C4-2B (cell line): ENCODE results near the gene CYP27C1.
"Not testable (repeated sequence)": the region's sequence is repeated elsewhere in the genome, so short reads cannot be mapped to it uniquely, and the experiment has no call there.

Experiments used
- H3K27ac ChIP-seq: fragments of 450-650 bp; 2 replicates; pipeline ENCODE4 v1.5.1; 2017
- ZFX ChIP-seq: fragments of 450-650 bp; IDR thresholded peaks from 2 replicates; pipeline ENCODE4 v1.6.1; 2017
- TF ChIP-seq, protein P1 (sequence below): fragments of 450-650 bp; conservative IDR thresholded peaks from 2 replicates; pipeline ENCODE4 v1.5.1; 2017; ENCODE audit warnings: mild to moderate bottlenecking

The CYP27C1 gene

DNA sequence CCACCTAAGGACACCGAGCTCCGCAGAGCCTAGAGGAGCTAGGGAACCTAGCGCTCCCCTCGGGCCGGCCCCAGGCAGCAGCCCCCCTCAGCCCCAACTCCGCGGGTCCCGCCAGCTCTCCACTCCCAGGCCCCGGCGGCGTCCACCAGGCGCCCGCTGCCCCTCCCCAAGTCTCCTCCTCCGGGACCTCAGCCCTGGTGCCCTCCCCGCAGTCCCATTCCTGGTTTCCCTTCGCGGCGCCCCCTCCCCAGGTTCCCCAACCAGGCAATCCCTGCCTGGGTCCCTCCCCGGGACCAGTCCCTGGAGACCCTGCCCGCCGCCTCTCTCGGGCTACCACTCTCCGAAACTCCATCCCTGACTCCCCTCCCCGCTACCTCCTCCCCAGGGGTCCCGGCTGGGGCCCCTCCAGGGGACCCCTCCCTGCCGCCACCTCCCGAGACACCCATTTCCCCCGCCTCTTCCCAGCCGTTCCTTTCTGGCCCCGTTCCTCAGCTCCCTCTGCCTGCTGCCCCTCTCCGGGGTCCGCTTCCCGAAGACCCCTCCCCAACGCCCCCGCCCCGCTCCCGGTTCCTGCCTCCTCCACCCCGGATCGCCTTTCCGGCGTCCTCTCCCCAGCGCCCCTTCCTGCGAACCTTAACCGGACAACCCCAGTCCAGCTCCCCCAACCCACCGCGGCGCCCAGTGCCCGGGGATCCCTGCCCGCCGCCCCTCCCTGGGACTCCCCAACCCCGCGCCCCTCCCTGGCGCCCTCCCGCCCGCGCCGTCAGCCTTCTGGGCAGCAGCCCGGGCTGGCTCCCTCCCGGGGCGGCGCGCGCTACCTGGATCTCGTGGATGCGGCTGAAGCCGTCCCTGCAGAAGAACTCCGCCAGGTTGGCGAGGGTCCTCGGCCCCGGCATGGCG is 678 bp downstream of the CYP27C1 start:
- TF ChIP-seq, protein P1, sequence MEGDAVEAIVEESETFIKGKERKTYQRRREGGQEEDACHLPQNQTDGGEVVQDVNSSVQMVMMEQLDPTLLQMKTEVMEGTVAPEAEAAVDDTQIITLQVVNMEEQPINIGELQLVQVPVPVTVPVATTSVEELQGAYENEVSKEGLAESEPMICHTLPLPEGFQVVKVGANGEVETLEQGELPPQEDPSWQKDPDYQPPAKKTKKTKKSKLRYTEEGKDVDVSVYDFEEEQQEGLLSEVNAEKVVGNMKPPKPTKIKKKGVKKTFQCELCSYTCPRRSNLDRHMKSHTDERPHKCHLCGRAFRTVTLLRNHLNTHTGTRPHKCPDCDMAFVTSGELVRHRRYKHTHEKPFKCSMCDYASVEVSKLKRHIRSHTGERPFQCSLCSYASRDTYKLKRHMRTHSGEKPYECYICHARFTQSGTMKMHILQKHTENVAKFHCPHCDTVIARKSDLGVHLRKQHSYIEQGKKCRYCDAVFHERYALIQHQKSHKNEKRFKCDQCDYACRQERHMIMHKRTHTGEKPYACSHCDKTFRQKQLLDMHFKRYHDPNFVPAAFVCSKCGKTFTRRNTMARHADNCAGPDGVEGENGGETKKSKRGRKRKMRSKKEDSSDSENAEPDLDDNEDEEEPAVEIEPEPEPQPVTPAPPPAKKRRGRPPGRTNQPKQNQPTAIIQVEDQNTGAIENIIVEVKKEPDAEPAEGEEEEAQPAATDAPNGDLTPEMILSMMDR: no peak
- TF ChIP-seq ZFX: no peak
- H3K27ac ChIP-seq: no peak overlapping the region

GRCh38 chr2:127218812-127219170 is 1.3 kb downstream of the CYP27C1 start:
- H3K27ac ChIP-seq: no peak overlapping the region
- TF ChIP-seq, protein P1: no peak
- TF ChIP-seq ZFX: no peak

DNA sequence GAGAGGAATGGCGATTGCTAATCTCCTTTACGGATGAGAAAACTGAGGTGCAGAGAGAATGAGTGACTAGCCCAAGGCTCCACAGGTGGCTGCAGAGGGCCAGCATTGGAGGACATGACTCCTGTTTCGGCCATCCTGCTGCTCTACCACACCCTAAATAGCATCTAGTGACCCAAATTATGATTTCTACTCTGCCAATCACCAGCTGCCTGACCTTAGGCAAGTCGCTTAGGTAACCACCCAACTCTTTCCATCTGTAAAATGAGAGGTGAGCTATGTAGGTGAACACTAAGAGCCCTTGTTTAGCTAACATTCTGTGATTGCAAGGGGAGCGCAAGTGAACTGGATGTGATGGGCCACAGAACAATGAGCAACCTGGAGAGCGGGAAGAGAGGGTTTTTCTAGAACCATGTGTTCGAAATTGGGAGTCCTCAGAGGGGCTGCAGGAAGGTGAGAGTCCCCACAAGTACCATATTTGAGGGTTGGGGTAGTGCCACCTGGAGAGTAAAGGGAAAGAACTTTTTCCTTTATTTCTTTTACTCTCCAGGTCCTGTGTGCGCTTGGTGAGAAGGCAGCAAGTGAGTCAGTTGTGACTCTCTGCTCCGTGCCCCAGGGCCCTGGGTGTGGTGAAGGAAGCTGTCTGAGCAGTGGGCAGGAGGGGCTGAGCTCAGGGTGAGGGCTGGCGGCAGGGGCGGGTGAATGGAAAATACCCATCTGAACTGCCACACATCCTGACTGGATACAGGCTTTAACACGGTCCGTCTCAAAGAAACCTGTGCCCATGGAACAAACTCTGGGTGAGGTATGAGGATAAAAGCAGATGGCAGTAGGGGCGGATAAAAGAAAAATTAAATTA is 2.4 kb downstream of the CYP27C1 start:
- H3K27ac ChIP-seq: no peak overlapping the region
- TF ChIP-seq, protein P1: no peak
- no peak for TF ChIP-seq ZFX

GRCh38 chr2:127216593-127216992 is 3.5 kb downstream of the CYP27C1 start:
- H3K27ac ChIP-seq: no peak overlapping the region
- TF ChIP-seq ZFX: no peak
- TF ChIP-seq, protein P1: no peak

GRCh38 chr2:127216095-127216494 is 4.0 kb downstream of the CYP27C1 start:
- no peak overlapping the region for H3K27ac ChIP-seq
- no peak for TF ChIP-seq ZFX
- TF ChIP-seq, protein P1: no peak

DNA sequence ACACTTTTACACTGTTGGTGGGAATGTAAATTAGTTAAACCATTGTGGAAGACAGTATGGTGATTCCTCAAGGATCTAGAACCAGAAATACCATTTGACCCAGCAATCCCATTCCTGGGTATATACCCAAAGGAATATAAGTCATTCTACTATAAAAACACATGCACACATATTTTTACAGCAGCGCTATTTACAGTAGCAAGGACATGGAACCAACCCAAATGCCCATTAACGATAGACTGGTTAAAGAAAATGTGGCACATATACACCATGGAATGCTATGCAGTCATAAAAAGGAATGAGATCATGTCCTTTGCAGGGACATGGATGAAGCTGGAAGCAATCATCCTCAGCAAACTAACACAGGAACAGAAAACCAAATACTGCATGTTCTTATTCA is 5.9 kb downstream of the CYP27C1 start:
- H3K27ac ChIP-seq: not testable (repeated sequence)

DNA sequence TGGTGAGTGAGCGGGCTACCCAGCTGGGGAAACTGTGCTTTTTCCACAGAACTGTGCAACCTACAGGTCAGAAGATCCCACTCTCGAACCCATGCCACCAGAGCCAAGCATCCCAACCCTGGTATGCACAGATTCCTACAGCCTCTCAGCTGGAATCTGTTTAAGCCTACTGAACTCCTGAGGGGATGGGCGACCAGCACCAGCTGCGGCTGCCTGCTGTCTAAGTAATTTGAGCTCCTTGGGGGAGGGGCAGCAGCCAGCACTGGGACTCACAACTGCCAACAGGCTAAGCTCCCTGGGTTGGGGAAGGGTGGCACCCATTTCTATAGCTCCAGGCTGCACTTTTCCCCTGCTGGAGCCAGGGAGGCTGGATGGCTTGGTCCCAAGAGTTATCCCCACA is 11.8 kb downstream of the CYP27C1 start:
- H3K27ac ChIP-seq: no peak overlapping the region
- TF ChIP-seq, protein P1: no peak
- no peak for TF ChIP-seq ZFX
